CD4-positive, alpha-beta T cell treated with Interleukin-6 for 4 hours (primary cell): ENCODE results near the gene NTF4.

Experiments used
- DNase-seq: peaks from one replicate; pipeline ENCODE4 v3.0.0-alpha.2; 2020; ENCODE audit warnings: mixed read lengths

The NTF4 gene

GRCh38 chr19:49064768-49065611 lies at the start of gene NTF4:
TSS of gene NTF4 (minus strand) at chr19:49064818. CDS start at chr19:49061997, 2,821 bp downstream.
- peak; percentile 9 for DNase-seq

GRCh38 chr19:49113762-49114629 lies 49.4 kb upstream of the NTF4 start, which contains the start of gene LIN7B:
TSS of gene LIN7B (plus strand) at chr19:49114370. CDS start at chr19:49114405, 35 bp downstream.
- peak; percentile 77 for DNase-seq

- no peak for DNase-seq
Measured at GRCh38 chr19:49111218-49111998, 46.8 kb upstream of the NTF4 start.

GRCh38 chr19:49110567-49110966 lies 45.9 kb upstream of the NTF4 start:
- DNase-seq: no peak

GRCh38 chr19:49109569-49110233 lies 45.1 kb upstream of the NTF4 start:
- DNase-seq: no peak

- DNase-seq: no peak
Measured at GRCh38 chr19:49109051-49109450, 44.4 kb upstream of the NTF4 start.

GRCh38 chr19:49107625-49108459 lies 43.2 kb upstream of the NTF4 start:
- no peak for DNase-seq

GRCh38 chr19:49106648-49107135 lies 42.1 kb upstream of the NTF4 start:
- DNase-seq: peak; percentile 75

- DNase-seq: no peak
Measured at GRCh38 chr19:49104229-49104864, 39.7 kb upstream of the NTF4 start.

GRCh38 chr19:49103331-49104085 lies 38.9 kb upstream of the NTF4 start:
- no peak for DNase-seq

GRCh38 chr19:49102303-49102702 lies 37.7 kb upstream of the NTF4 start:
- DNase-seq: no peak

- DNase-seq: no peak
Measured at GRCh38 chr19:49101160-49101559, 36.5 kb upstream of the NTF4 start.

- DNase-seq: no peak
Measured at GRCh38 chr19:49098795-49099194, 34.2 kb upstream of the NTF4 start.

- DNase-seq: peak; percentile 73
Measured at GRCh38 chr19:49097453-49098288, 33.1 kb upstream of the NTF4 start.

- no peak for DNase-seq
Measured at GRCh38 chr19:49094505-49095482, 30.2 kb upstream of the NTF4 start.

- DNase-seq: no peak
Measured at GRCh38 chr19:49092686-49093085, 28.1 kb upstream of the NTF4 start.

GRCh38 chr19:49091391-49092038 lies 26.9 kb upstream of the NTF4 start:
- no peak for DNase-seq
